ENCODE data around the gene DTX3.
"Not testable (repeated sequence)": the region's sequence is repeated elsewhere in the genome, so short reads cannot be mapped to it uniquely, and the experiment has no call there.

The DTX3 gene

DNA sequence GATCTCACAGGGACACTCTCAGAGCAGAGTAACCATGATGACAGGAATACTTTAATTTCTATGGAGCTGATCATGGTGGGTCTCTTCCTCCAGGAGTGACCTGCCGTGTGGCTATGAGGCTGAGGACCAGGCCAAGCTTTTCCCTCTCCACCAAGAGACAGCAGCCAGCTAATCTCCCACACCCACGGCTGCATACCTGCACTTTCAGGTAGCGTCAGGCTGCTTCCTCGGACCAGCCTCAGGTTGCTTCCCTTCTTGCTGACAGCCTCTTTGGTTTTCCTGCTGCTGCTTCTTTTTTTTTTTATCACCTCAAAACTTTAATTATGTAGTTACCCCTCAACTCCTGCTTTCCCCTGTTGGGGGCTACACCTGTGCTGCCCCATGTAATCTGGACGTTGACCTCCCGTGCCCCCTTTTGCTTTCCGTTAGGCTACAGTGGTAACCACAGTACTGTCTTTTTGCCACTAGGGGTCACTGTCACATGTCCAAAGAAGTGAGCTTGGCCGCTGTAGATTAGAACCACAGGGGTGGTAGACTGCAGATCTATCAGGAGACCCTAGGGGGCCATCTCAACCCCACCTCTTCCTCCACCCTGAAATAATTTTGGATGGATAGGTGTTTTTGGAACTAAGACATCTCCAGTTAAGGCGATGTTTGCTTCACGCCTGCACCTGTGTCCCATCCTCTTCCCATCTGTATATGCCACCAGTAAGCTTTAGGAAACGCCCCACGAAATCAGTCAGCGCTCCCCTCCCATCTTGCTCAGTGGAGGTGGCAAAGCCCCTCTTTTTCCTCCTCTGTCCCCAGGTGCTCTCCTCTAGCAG, 21.4 kb upstream of the DTX3 start:
- DNase-seq, result peak in 47 of 58 donors; percentile 4 to 77 (median 37)

- no peak for DNase-seq
Measured at GRCh38 chr12:57584050-57584449, 20.6 kb upstream of the DTX3 start.

- DNase-seq, result no peak
Measured at GRCh38 chr12:57584690-57585089, 19.9 kb upstream of the DTX3 start.

- no peak for DNase-seq
Measured at GRCh38 chr12:57585156-57585555, 19.5 kb upstream of the DTX3 start.

- peak in 4 of 58 donors; percentile 8 to 17 (median 15) for DNase-seq
Measured at GRCh38 chr12:57586128-57586527, 18.5 kb upstream of the DTX3 start.

DNA sequence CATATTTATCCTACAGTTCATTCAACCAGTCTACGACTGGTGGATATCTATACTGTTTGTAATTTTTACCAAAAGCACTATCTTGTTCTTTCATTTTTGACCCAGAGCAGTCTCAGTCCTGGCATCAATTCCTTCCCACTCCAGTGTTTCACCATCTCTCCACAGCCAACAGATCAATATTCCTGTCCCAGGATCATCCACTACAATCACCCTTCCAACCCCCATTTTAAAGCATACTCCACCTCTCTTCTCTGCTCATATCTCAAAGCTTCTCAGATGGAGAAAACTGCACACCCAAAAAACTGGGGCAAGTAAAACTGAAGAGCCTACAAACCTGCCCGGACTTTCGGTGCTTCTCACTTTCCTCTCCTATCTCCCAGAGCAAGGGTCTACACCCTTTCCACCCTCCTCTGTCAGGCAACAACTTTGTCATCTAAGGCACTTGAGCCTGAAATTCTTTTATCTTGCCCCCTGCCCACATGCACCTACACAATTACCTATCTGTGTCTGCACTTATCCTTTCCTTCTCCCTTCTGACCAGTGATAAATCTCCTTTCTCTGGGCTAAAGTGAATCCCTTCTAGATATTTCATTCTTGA, 17.7 kb upstream of the DTX3 start:
- DNase-seq, result no peak

DNA sequence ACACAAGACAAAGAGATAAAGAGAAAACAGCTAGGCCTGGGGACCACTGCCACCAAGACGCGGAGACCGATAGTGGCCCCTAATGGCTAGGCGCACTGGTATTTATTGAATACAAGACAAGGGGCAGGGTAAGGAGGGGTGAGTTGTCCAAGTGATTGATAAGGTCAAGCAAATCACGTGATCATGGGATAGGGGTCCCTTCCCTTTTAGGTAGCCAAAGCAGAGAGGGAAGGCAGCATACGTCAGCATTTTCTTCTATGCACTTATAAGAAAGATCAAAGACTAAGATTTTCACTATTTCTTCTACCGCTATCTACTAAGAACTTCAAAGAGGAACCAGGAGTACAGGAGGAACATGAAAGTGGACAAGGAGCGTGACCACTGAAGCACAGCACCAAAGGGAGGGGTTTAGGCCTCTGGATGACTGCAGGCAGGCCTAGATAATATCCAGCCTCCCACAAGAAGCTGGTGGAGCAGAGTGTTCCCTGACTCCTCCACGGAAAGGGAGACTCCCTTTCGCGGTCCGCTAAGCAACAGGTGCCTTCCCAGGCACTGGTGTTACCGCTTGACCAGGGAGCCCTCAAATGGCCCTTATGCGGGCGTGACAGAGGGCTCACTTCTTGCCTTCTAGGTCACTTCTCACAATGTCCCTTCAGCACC, 15.5 kb upstream of the DTX3 start:
- DNase-seq, result not testable (repeated sequence)

GRCh38 chr12:57590479-57590863, 14.2 kb upstream of the DTX3 start:
- no peak for DNase-seq

DNA sequence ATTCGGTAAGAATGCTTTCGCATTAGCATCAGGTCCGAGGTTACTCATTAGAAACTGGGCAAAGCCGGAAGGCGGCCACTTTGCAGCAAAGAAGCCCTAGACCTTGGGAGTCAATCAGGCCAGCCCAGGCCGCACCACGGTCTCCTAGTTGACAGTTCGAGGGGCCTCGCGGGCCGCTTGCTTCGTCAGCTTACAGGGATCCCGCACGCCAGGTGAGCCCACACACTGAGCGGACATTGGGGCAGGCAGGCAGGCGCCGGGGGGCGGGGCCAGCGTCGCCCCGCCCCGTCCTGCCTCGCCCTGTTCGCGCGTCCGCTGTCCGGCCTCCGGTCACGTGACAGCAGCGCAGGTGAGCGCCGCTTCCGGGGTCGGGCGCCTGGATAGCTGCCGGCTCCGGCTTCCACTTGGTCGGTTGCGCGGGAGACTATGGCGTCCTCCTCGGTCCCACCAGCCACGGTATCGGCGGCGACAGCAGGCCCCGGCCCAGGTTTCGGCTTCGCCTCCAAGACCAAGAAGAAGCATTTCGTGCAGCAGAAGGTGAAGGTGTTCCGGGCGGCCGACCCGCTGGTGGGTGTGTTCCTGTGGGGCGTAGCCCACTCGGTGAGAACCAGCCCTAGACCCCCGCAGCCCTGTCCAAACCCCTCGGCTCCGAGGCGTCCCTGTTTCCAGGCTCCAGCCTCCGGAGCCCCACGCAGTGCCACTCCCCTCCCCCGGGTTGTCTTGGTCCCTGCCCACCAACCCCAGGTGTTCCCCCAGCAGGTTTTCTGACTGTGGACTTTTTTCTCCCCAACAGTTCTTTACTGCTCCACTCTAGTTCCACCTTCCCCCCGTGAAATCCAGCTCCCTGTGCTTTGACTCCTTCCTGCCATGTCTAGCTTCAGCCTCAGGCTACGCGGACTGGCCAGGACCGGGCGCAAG, 13.5 kb upstream of the DTX3 start, which contains the start of gene PIP4K2C:
Gene PIP4K2C (plus strand): TSS at position 329 of the 918 bp plus-strand sequence. CDS start 98 bp downstream, at position 427.
- DNase-seq, result peak; percentile 27 to 86 (median 69)

DNA sequence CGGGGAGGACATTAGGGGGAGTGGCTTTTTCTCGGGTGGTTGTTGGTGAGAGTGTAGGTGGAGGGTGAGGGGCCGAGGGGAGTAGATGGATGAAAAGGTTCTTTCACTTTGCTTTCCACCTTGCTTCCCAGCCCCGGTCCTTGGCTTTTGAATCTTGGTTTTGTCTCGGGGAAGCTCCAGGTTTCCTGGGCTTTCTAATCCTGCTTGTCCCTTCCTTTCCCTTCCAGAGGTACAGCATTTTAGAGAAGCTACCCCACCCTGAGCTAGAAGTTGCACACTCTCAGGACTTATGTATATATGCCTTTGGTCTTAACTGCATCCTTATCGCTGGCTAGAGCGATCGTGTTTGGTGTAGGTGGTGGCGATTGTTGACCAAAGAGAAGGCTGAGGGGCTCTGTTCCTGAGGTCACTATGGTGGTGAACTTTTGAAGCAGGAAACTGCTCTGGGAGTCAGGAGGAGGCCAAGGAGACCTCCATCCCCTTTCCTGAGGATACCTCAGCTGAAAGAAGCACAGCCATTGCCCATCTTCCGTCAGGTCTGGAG, 12.8 kb upstream of the DTX3 start:
- peak in 1 of 58 donors; percentile 35 for DNase-seq

- peak in 12 of 58 donors; percentile 6 to 54 (median 19) for DNase-seq
Measured at GRCh38 chr12:57592551-57593165, 12.0 kb upstream of the DTX3 start.

DNA sequence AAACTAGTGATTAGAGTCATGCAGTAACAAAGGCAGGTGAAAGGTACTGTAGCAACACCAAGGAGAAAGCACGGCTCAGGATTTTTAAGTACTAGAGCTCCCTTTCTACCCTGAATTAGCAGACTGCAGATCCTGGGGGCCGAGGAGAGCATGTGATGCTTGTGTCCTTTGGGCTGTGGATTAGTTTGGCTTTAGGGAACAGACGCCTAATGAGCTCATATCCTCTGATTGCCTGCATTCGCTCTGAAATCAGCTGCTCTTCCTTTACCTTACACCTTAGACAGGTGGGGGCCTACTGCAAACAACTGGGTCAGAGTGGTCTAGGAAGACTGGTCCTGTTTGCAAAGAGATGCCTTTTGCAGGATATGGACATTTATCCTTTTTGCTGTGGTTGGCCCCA, 11.4 kb upstream of the DTX3 start:
- DNase-seq, result peak in 1 of 58 donors; percentile 13

DNA sequence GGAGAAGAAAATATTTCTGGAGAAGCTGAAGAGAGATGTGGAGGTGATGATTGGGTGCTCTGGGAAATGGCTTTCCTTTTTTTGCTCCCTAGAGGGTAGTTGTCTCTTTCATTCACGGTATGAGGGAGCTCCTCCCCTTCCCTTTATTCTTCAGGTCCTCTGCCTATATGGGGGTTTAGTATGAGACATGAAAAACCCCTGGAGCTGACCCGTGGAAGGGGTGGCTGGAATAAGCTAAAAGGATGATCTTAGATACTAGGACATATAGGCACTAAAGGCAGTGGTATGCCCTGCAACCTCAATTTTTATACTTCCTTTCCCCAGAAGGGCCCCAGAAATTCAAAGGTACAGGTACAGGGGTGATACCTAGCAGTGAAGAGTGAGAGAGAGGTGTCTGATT, 4.2 kb upstream of the DTX3 start:
- DNase-seq, result no peak

- DNase-seq, result peak in 3 of 58 donors; percentile 14 to 51 (median 24)
Measured at GRCh38 chr12:57602544-57602943, 2.1 kb upstream of the DTX3 start.

- no peak for DNase-seq
Measured at GRCh38 chr12:57603324-57603723, 1.3 kb upstream of the DTX3 start.

DNA sequence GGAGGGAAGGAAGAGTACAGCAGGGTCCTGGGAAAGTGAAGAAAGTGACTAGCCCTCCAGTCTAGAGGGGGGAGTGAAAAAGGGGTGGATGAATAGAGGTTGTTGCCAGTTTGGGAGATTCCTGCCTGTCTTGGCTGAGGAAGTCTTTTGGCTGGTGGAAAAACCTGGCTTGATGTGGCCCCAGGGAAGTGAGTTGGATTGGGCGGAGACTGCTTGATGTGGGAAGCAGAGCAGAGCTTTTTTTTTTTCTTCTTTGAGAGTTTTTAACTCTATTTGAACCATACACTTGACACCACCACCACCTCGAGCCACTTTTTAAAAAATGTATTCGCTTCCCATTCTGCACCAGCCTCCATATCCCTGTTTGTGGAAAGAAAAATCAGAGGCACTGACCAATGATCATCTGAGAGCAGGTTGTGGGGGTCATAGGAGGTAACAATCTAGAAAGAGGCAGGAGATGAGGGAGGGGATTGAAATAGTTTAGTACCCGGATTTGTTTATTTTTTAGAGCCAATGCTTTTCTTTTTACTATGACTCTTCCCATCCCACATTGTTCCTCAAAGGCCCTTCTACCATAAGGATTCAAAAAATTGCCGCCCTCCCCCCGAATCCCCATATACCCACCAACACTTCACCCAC, 690 bp upstream of the DTX3 start:
- peak in 43 of 58 donors; percentile 14 to 85 (median 41) for DNase-seq

DNA sequence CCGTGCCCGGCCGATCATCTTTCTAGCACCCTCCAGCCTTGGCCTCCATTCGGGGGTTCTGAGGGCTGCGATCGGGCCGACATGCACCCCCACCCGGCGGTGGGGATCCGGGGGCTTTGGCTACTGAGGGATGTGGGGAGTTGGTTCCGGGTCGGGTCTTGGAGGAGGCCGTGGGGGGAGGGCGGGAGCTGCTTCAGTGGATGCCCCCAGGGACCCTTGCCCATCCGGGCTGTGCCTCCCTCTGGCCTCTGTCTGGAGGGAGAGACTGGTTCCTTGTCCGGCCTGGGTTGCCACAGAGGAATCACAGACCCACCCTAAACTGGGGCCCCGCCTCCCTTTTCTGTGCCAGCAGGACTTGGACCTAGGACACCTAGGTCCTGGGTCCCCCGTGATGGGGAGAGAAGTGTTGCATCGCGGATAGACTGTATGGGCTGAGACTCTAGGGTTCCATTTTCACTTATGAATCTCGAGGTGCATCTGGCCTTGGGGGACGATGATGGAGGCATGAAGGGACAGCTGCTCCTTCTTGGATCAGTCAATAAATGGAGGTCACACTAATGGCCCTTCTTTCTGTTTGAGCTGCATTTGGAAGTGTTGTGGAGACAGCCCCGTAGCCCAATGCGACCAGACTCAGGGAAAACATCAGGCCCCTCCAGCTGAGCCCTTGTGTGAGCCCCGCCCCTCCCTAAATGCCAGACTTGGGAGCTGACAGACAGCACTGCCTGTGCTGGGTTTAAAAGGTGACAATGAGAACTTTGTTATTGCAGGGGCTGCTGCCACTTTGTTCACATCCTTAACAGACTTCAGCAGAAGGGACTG, 577 bp downstream of the DTX3 start:
- peak in 11 of 58 donors; percentile 20 to 60 (median 44) for DNase-seq

DNA sequence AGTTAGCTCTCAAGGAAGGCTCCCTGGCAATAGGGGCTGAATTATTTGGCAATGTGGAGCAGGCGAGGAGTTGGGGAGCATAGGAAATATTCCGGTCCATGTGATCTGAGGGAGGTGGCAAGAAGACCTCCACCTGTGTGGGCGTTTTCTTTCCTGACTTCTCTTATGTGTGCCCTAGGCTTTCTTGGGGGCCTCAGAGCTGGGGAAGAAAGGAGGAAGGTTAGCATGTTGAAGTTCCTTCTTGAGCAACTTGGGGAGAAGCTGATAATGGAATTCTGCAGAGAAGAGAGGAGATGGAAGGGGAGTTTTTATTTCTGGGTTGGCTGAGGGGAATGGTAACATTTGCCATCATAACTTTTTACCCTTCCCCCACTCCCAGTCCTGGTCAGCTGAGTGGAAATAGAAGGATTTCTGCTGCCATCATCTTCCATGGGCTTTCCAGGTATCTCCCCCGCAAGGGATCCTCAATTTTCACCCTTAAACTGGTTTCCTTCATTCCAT, 1.2 kb downstream of the DTX3 start:
- no peak for DNase-seq

DNA sequence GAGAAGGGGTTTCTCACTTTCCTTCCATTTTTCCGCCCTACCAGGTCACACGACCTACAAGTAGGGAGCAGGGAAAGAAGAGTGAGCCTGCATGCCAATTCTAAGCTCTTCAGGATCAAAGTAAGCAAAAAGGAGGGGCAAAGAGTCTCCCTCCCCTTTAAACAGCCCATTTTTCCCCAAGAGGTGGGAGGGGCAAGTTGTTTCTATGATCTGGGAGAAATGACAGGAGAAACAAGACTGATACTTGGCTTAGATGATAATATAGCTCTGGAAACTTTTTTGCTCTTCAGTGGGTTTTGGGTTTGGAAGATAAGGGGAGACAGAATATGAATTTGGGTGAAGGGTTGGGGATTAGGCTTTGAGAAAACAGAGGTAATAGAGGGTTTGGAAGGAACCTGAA, 1.8 kb downstream of the DTX3 start:
- no peak for DNase-seq

Measured in anterior cingulate cortex (tissue), 58 donors.